Endothelial cell of umbilical vein (primary cell): ENCODE results near the gene MNAT1.

ENCODE experiments used
- EZH2 ChIP-seq: IDR thresholded peaks from 2 replicates; pipeline ENCODE4 v1.6.1; 2012; ENCODE audit warnings: borderline replicate concordance, low read depth, mild to moderate bottlenecking, moderate library complexity, low read length, inconsistent platforms; ENCODE audit not compliant: severe bottlenecking
- JUN ChIP-seq: IDR thresholded peaks from 2 replicates; pipeline ENCODE4 v1.6.1; 2011; ENCODE audit warnings: borderline replicate concordance, low read depth; ENCODE audit not compliant: insufficient read length, insufficient read depth
- POLR2AphosphoS5 ChIP-seq: IDR thresholded peaks from 2 replicates; pipeline ENCODE4 v1.6.1; 2012; ENCODE audit warnings: low read depth, mild to moderate bottlenecking, control low read depth, low read length, moderate library complexity; ENCODE audit not compliant: insufficient read depth
- TF ChIP-seq, protein P1 (sequence below), 2 donors: IDR thresholded peaks; 1 replicate in 1 of 2; 2 replicates in 1 of 2; pipeline ENCODE4 v1.5.1; 2011; ENCODE audit warnings: low read length in 2 of 2, mild to moderate bottlenecking in 2 of 2, moderate library complexity in 2 of 2, control low read depth in 1 of 2, inconsistent platforms in 1 of 2, low read depth in 1 of 2; ENCODE audit not compliant: insufficient read depth in 1 of 2; ENCODE audit errors: extremely low read depth in 1 of 2
- TF ChIP-seq, protein P2 (sequence below): IDR thresholded peaks from 2 replicates; pipeline ENCODE4 v1.6.1; 2011; ENCODE audit not compliant: insufficient read depth, insufficient read length

DNA sequence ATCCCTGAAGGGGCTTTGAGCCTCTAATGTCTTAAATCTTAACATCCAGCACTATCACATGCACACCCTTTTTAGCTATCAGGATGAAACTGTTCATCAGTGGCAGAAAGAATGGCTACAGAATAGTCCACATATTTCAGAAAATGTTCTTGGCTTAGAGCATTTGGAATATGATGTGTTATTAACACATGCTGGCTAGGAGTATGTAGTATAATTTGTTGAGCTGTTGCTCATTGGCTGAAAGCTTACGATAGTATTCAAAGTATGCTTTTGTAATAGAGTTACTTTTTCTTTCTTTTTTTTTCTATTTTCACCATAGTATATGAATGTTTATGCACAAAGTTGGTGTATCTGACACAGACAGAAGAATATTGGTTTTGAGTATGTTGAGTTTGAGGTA is 55.1 kb downstream of the MNAT1 start:
- TF ChIP-seq EZH2 (no peak), JUN (no peak), POLR2AphosphoS5 (no peak)
- TF ChIP-seq, protein P1, sequence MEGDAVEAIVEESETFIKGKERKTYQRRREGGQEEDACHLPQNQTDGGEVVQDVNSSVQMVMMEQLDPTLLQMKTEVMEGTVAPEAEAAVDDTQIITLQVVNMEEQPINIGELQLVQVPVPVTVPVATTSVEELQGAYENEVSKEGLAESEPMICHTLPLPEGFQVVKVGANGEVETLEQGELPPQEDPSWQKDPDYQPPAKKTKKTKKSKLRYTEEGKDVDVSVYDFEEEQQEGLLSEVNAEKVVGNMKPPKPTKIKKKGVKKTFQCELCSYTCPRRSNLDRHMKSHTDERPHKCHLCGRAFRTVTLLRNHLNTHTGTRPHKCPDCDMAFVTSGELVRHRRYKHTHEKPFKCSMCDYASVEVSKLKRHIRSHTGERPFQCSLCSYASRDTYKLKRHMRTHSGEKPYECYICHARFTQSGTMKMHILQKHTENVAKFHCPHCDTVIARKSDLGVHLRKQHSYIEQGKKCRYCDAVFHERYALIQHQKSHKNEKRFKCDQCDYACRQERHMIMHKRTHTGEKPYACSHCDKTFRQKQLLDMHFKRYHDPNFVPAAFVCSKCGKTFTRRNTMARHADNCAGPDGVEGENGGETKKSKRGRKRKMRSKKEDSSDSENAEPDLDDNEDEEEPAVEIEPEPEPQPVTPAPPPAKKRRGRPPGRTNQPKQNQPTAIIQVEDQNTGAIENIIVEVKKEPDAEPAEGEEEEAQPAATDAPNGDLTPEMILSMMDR (IDR thresholded peaks at IDR 0.05; ENCODE audit: extremely low read depth in 1 of 2, insufficient read depth in 1 of 2, low read depth in 1 of 2, low read length in 2 of 2): no peak
- TF ChIP-seq, protein P2, sequence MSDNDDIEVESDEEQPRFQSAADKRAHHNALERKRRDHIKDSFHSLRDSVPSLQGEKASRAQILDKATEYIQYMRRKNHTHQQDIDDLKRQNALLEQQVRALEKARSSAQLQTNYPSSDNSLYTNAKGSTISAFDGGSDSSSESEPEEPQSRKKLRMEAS: no peak
